HepG2 (cell line): ENCODE data around the gene VASN. TPM values are rescaled to one million over a fixed set of nuclear protein-coding genes. Genes with fewer than 3 reads are reported as not detected.

Experiments used
- polyA plus RNA-seq, 8 experiments: library from polyadenylated mRNA; depleted of rRNA in 3 of 8; stranded (reverse) in 7 of 8; unstranded in 1 of 8; fragments of >200 nt; fragmentation: Illumina TruSeq in 4 of 8; extraction: Trizol in 4 of 8; gene quantifications; 2 replicates each; pipeline versions ENCODE4 v1.2.1 to v1.2.3, GENCODE V29; 2011 to 2016; ENCODE audit warnings: low read depth in 4 of 8, missing spikeins in 1 of 8, mixed read lengths in 1 of 8; ENCODE audit not compliant: insufficient read depth in 1 of 8
- small RNA-seq, 3 experiments: library from RNA; depleted of rRNA; stranded (forward); fragments of <200 nt; gene quantifications; one replicate each; pipeline ENCODE3, GENCODE V24; 2012; ENCODE audit warnings: low read depth in 2 of 3, low replicate concordance in 1 of 3; ENCODE audit not compliant: insufficient read length in 3 of 3, insufficient read depth in 2 of 3
- total RNA-seq, 5 experiments: library from RNA; depleted of rRNA; stranded (reverse); fragments of >200 nt; fragmentation: Illumina TruSeq; extraction: Trizol; gene quantifications; 2 replicates each; pipeline ENCODE4 v1.2.3, GENCODE V29; 2016; ENCODE audit warnings: low read depth in 1 of 5

VASN gene
- total and polyA plus RNA-seq, 2 of the 13 experiments (the other 11 are each of a cell fraction or from before 2014, with no cell fraction given): 8.4 to 18.2 TPM

Small RNA genes within 50 kb of the gene (small RNA-seq; reads per million reads assigned to genes)
- gene AC012676.2: 0 reads per million in 3 experiments

Other genes starting within 250 kb of the VASN start
- gene SRL, start 129.8 kb upstream of the VASN start, total RNA-seq (2016; rRNA removed; fragmentation: Illumina TruSeq; extraction: Trizol): not detected in 2 replicates
- gene SRL, start 129.8 kb upstream of the VASN start, polyA plus RNA-seq (2011; rRNA removed): 0.04 and 0.05 TPM in 2 replicates
- gene TFAP4, start 98.8 kb upstream of the VASN start, total RNA-seq (2016; rRNA removed; fragmentation: Illumina TruSeq; extraction: Trizol): 10.4 and 12.2 TPM in 2 replicates
- gene TFAP4, start 98.8 kb upstream of the VASN start, polyA plus RNA-seq (2011; rRNA removed): 13.0 and 15.6 TPM in 2 replicates
- gene GLIS2, start 55.8 kb upstream of the VASN start, total RNA-seq (2016; rRNA removed; fragmentation: Illumina TruSeq; extraction: Trizol): 0.24 and 0.29 TPM in 2 replicates
- 0.28 and 0.39 TPM in 2 replicates for gene GLIS2, start 55.8 kb upstream of the VASN start, polyA plus RNA-seq (2011; rRNA removed)
- gene PAM16, start 20.5 kb upstream of the VASN start, total RNA-seq (2016; rRNA removed; fragmentation: Illumina TruSeq; extraction: Trizol): 39.5 and 51.8 TPM in 2 replicates
- gene PAM16, start 20.5 kb upstream of the VASN start, polyA plus RNA-seq (2011; rRNA removed): 51.5 and 64.5 TPM in 2 replicates
- gene CORO7, start 44.7 kb downstream of the VASN start, total RNA-seq (2016; rRNA removed; fragmentation: Illumina TruSeq; extraction: Trizol): 5.9 and 9.9 TPM in 2 replicates
- gene CORO7, start 44.7 kb downstream of the VASN start, polyA plus RNA-seq (2011; rRNA removed): 14.3 and 17.1 TPM in 2 replicates
- gene DNAJA3, start 54.0 kb downstream of the VASN start, total RNA-seq (2016; rRNA removed; fragmentation: Illumina TruSeq; extraction: Trizol): 75.3 and 77.0 TPM in 2 replicates
- 79.9 and 83.3 TPM in 2 replicates for gene DNAJA3, start 54.0 kb downstream of the VASN start, polyA plus RNA-seq (2011; rRNA removed)
- gene NMRAL1, start 102.8 kb downstream of the VASN start, total RNA-seq (2016; rRNA removed; fragmentation: Illumina TruSeq; extraction: Trizol): 33.1 and 36.7 TPM in 2 replicates
- gene NMRAL1, start 102.8 kb downstream of the VASN start, polyA plus RNA-seq (2011; rRNA removed): 30.8 and 34.0 TPM in 2 replicates
- 70.4 and 82.4 TPM in 2 replicates for gene HMOX2, start 104.5 kb downstream of the VASN start, total RNA-seq (2016; rRNA removed; fragmentation: Illumina TruSeq; extraction: Trizol)
- gene HMOX2, start 104.5 kb downstream of the VASN start, polyA plus RNA-seq (2011; rRNA removed): 60.3 and 72.7 TPM in 2 replicates
- gene CDIP1, start 166.9 kb downstream of the VASN start, total RNA-seq (2016; rRNA removed; fragmentation: Illumina TruSeq; extraction: Trizol): 56.7 and 62.2 TPM in 2 replicates
- gene CDIP1, start 166.9 kb downstream of the VASN start, polyA plus RNA-seq (2011; rRNA removed): 31.2 and 39.1 TPM in 2 replicates
- not detected in 2 replicates for gene C16orf96, start 184.5 kb downstream of the VASN start, total RNA-seq (2016; rRNA removed; fragmentation: Illumina TruSeq; extraction: Trizol)
- gene C16orf96, start 184.5 kb downstream of the VASN start, polyA plus RNA-seq (2011; rRNA removed): 0.03 TPM in 2 replicates
- gene UBALD1, start 243.0 kb downstream of the VASN start, total RNA-seq (2016; rRNA removed; fragmentation: Illumina TruSeq; extraction: Trizol): 3.3 and 6.8 TPM in 2 replicates
- 12.3 and 16.6 TPM in 2 replicates for gene UBALD1, start 243.0 kb downstream of the VASN start, polyA plus RNA-seq (2011; rRNA removed)